ENCODE results near the gene KDM4B. TPM values are rescaled to one million over a fixed set of nuclear protein-coding genes. Genes with fewer than 3 reads are reported as not detected.

KDM4B gene
- total RNA-seq, 2 experiments from 2014 or later, result 55.9 to 60.8 TPM

- ATAC-seq (ENCODE audit: low read depth), result no peak
- no peaks in the 10 kb centered on the region for H3K9me3 Mint-ChIP-seq
- no peaks in the 10 kb centered on the region for H3K27me3 Mint-ChIP-seq
- peaks cover 19% of the 10 kb centered on the region for H3K4me1 Mint-ChIP-seq
- DNase-seq, result no peak
- H3K36me3 Mint-ChIP-seq, result peaks cover 14% of the 10 kb centered on the region
- H3K27ac Mint-ChIP-seq, result no peak overlapping the region
- POLR2A ChIA-PET, result no interaction called here
- no peak overlapping the region for H3K4me3 Mint-ChIP-seq
Observed at GRCh38 chr19:5122671-5123409, 153.9 kb downstream of the KDM4B start.

GRCh38 chr19:5123646-5124045, 154.7 kb downstream of the KDM4B start:
- peak overlapping the region; percentile 34 for H3K27ac Mint-ChIP-seq
- DNase-seq (no peak), ATAC-seq (ENCODE audit: low read depth) (no peak)
- no peaks in the 10 kb centered on the region for H3K27me3 Mint-ChIP-seq
- H3K9me3 Mint-ChIP-seq, result no peaks in the 10 kb centered on the region
- peak overlapping the region; percentile 32 for H3K4me3 Mint-ChIP-seq
- peaks cover 14% of the 10 kb centered on the region for H3K36me3 Mint-ChIP-seq
- POLR2A ChIA-PET, result no interaction called here
- peaks cover 19% of the 10 kb centered on the region for H3K4me1 Mint-ChIP-seq

- Mint-ChIP-seq H3K4me3 (no peak overlapping the region), H3K36me3 (peaks cover 10% of the 10 kb centered on the region), H3K27ac (no peak overlapping the region), H3K9me3 (no peaks in the 10 kb centered on the region), H3K27me3 (no peaks in the 10 kb centered on the region), H3K4me1 (peaks cover 19% of the 10 kb centered on the region)
- DNase-seq (no peak), ATAC-seq (ENCODE audit: low read depth) (no peak)
- POLR2A ChIA-PET, result no interaction called here
Observed at GRCh38 chr19:5124111-5124855, 155.4 kb downstream of the KDM4B start.

- no peak overlapping the region for H3K4me3 Mint-ChIP-seq
- DNase-seq (no peak), ATAC-seq (ENCODE audit: low read depth) (no peak)
- H3K36me3 Mint-ChIP-seq, result peaks cover 10% of the 10 kb centered on the region
- no peaks in the 10 kb centered on the region for H3K27me3 Mint-ChIP-seq
- H3K4me1 Mint-ChIP-seq, result peaks cover 25% of the 10 kb centered on the region
- POLR2A ChIA-PET, result no interaction called here
- no peak overlapping the region for H3K27ac Mint-ChIP-seq
- H3K9me3 Mint-ChIP-seq, result no peaks in the 10 kb centered on the region
Observed at GRCh38 chr19:5125376-5125775, 156.5 kb downstream of the KDM4B start.

- Mint-ChIP-seq H3K27ac (no peak overlapping the region), H3K4me3 (peak overlapping the region; percentile 37), H3K4me1 (peaks cover 29% of the 10 kb centered on the region), H3K36me3 (peaks cover 10% of the 10 kb centered on the region), H3K9me3 (no peaks in the 10 kb centered on the region), H3K27me3 (no peaks in the 10 kb centered on the region)
- ATAC-seq (ENCODE audit: low read depth), result no peak
- POLR2A ChIA-PET, result no interaction called here
- no peak for DNase-seq
Observed at GRCh38 chr19:5125797-5126497, 157.0 kb downstream of the KDM4B start.

GRCh38 chr19:5126498-5127223, 157.7 kb downstream of the KDM4B start:
- no peak for ATAC-seq (ENCODE audit: low read depth)
- Mint-ChIP-seq H3K9me3 (no peaks in the 10 kb centered on the region), H3K36me3 (peaks cover 8% of the 10 kb centered on the region), H3K27me3 (no peaks in the 10 kb centered on the region), H3K4me3 (no peak overlapping the region), H3K4me1 (peaks cover 28% of the 10 kb centered on the region), H3K27ac (peak overlapping the region; percentile 6)
- DNase-seq, result no peak
- POLR2A ChIA-PET, result no interaction called here

- DNase-seq (no peak), ATAC-seq (ENCODE audit: low read depth) (no peak)
- H3K4me1 Mint-ChIP-seq, result peaks cover 26% of the 10 kb centered on the region
- POLR2A ChIA-PET, result no interaction called here
- no peak overlapping the region for H3K4me3 Mint-ChIP-seq
- no peaks in the 10 kb centered on the region for H3K27me3 Mint-ChIP-seq
- H3K36me3 Mint-ChIP-seq, result peaks cover 6% of the 10 kb centered on the region
- H3K9me3 Mint-ChIP-seq, result no peaks in the 10 kb centered on the region
- no peak overlapping the region for H3K27ac Mint-ChIP-seq
Observed at GRCh38 chr19:5127717-5128116, 158.8 kb downstream of the KDM4B start.

GRCh38 chr19:5128251-5128935, 159.5 kb downstream of the KDM4B start:
- DNase-seq, result no peak
- POLR2A ChIA-PET, result no interaction called here
- Mint-ChIP-seq H3K27me3 (no peaks in the 10 kb centered on the region), H3K36me3 (peaks cover 6% of the 10 kb centered on the region), H3K4me3 (no peak overlapping the region), H3K4me1 (peaks cover 26% of the 10 kb centered on the region), H3K27ac (no peak overlapping the region), H3K9me3 (no peaks in the 10 kb centered on the region)
- ATAC-seq (ENCODE audit: low read depth), result no peak

GRCh38 chr19:5128936-5129389, 160.1 kb downstream of the KDM4B start:
- no peak overlapping the region for H3K27ac Mint-ChIP-seq
- H3K4me1 Mint-ChIP-seq, result peaks cover 25% of the 10 kb centered on the region
- ATAC-seq (ENCODE audit: low read depth) (no peak), DNase-seq (no peak)
- POLR2A ChIA-PET, result no interaction called here
- no peaks in the 10 kb centered on the region for H3K9me3 Mint-ChIP-seq
- no peak overlapping the region for H3K4me3 Mint-ChIP-seq
- no peaks in the 10 kb centered on the region for H3K27me3 Mint-ChIP-seq
- peaks cover 6% of the 10 kb centered on the region for H3K36me3 Mint-ChIP-seq

- peak overlapping the region; percentile 87 for H3K4me3 Mint-ChIP-seq
- peaks cover 25% of the 10 kb centered on the region for H3K4me1 Mint-ChIP-seq
Observed at GRCh38 chr19:5129691-5130090, 160.8 kb downstream of the KDM4B start.

GRCh38 chr19:5130371-5131030, 161.6 kb downstream of the KDM4B start:
- Mint-ChIP-seq H3K36me3 (peaks cover 8% of the 10 kb centered on the region), H3K27ac (peak overlapping the region; percentile 93), H3K27me3 (no peaks in the 10 kb centered on the region), H3K4me1 (peaks cover 25% of the 10 kb centered on the region), H3K4me3 (peak overlapping the region; percentile 87), H3K9me3 (no peaks in the 10 kb centered on the region)
- peak; percentile 66 for ATAC-seq (ENCODE audit: low read depth)
- DNase-seq, result peak; percentile 72
- POLR2A ChIA-PET, result interaction anchor here (1.2 kb wide), 1 partner anchor 9 kb away, joined by 4 read pairs; no protein-coding TSS in a partner anchor

More at GRCh38 chr19:5129691-5130090, 160.8 kb downstream of the KDM4B start:
- DNase-seq, result no peak
- H3K27ac Mint-ChIP-seq, result peak overlapping the region; percentile 93
- peaks cover 8% of the 10 kb centered on the region for H3K36me3 Mint-ChIP-seq
- no peak for ATAC-seq (ENCODE audit: low read depth)
- no peaks in the 10 kb centered on the region for H3K9me3 Mint-ChIP-seq
- H3K27me3 Mint-ChIP-seq, result no peaks in the 10 kb centered on the region
- POLR2A ChIA-PET, result no interaction called here

- H3K4me3 Mint-ChIP-seq, result peak overlapping the region; percentile 87
- H3K27me3 Mint-ChIP-seq, result no peaks in the 10 kb centered on the region
- ATAC-seq (ENCODE audit: low read depth) (peak; percentile 39), DNase-seq (peak; percentile 66)
- peaks cover 21% of the 10 kb centered on the region for H3K4me1 Mint-ChIP-seq
- peak overlapping the region; percentile 93 for H3K27ac Mint-ChIP-seq
- no peaks in the 10 kb centered on the region for H3K9me3 Mint-ChIP-seq
- POLR2A ChIA-PET, result interaction anchor here (0.6 to 1.2 kb wide), 3 partner anchors 10 to 212 kb away, joined by 3 to 4 read pairs (median 3); no protein-coding TSS in a partner anchor
- H3K36me3 Mint-ChIP-seq, result peaks cover 9% of the 10 kb centered on the region
Observed at GRCh38 chr19:5131031-5131505, 162.2 kb downstream of the KDM4B start.
